WERI-Rb-1 (cell line): ENCODE results near the gene ADARB2.

Source experiments
- DNase-seq: peaks from one replicate; pipeline ENCODE4 v3.0.0-alpha.2; 2020
- H3K27ac ChIP-seq: fragments of 250-450 bp; sonication (Bioruptor Pico); 2 replicates; pipeline ENCODE4 v1.5.1; 2020; ENCODE audit warnings: mild to moderate bottlenecking, moderate library complexity
- H3K27me3 ChIP-seq: fragments of 250-450 bp; sonication (Bioruptor Pico); 2 replicates; pipeline ENCODE4 v1.5.1; 2021; ENCODE audit warnings: mild to moderate bottlenecking, low read depth, moderate library complexity; ENCODE audit not compliant: insufficient read depth, severe bottlenecking
- H3K36me3 ChIP-seq: fragments of 250-450 bp; sonication (Bioruptor Pico); 2 replicates; pipeline ENCODE4 v1.5.1; 2020; ENCODE audit warnings: mild to moderate bottlenecking, moderate library complexity
- H3K4me3 ChIP-seq: 2 replicates; pipeline ENCODE4 v1.5.1; 2011; ENCODE audit warnings: low read depth, mild to moderate bottlenecking, control low read depth, low read length
- H3K9me3 ChIP-seq: fragments of 250-450 bp; sonication (Bioruptor Pico); 2 replicates; pipeline ENCODE4 v1.5.1; 2021; ENCODE audit warnings: mild to moderate bottlenecking, moderate library complexity; ENCODE audit not compliant: severe bottlenecking
- CTCF ChIP-seq: IDR thresholded peaks from 2 replicates; pipeline ENCODE4 v1.5.1; 2011; ENCODE audit warnings: low read depth, mild to moderate bottlenecking, control low read depth, inconsistent platforms, low read length

Gene ADARB2

GRCh38 chr10:1642600-1643160, 94.6 kb downstream of the ADARB2 start:
- Histone ChIP-seq H3K27ac (no peak overlapping the region), H3K9me3 (no peaks in the 10 kb centered on the region), H3K27me3 (peaks cover 6% of the 10 kb centered on the region), H3K4me3 (no peak overlapping the region), H3K36me3 (no peaks in the 10 kb centered on the region)
- TF ChIP-seq CTCF = no peak
- no peak for DNase-seq

- Histone ChIP-seq H3K27ac (no peak overlapping the region), H3K36me3 (no peaks in the 10 kb centered on the region), H3K4me3 (no peak overlapping the region), H3K9me3 (no peaks in the 10 kb centered on the region), H3K27me3 (peaks cover 6% of the 10 kb centered on the region)
- TF ChIP-seq CTCF = no peak
- DNase-seq = no peak
Measured at GRCh38 chr10:1641402-1641801, 95.9 kb downstream of the ADARB2 start.

- Histone ChIP-seq H3K27me3 (peaks cover 8% of the 10 kb centered on the region), H3K4me3 (no peak overlapping the region), H3K36me3 (no peaks in the 10 kb centered on the region), H3K9me3 (no peaks in the 10 kb centered on the region), H3K27ac (no peak overlapping the region)
- DNase-seq = no peak
- TF ChIP-seq CTCF = no peak
Measured at GRCh38 chr10:1638889-1639419, 98.4 kb downstream of the ADARB2 start.

GRCh38 chr10:1635340-1635739, 102.0 kb downstream of the ADARB2 start:
- no peak for DNase-seq
- H3K27me3 ChIP-seq = peaks cover 2% of the 10 kb centered on the region
- H3K4me3 ChIP-seq = no peak overlapping the region
- no peak for TF ChIP-seq CTCF
- no peaks in the 10 kb centered on the region for H3K9me3 ChIP-seq
- no peaks in the 10 kb centered on the region for H3K36me3 ChIP-seq
- no peak overlapping the region for H3K27ac ChIP-seq

GRCh38 chr10:1634239-1634638, 103.1 kb downstream of the ADARB2 start:
- Histone ChIP-seq H3K27ac (no peak overlapping the region), H3K9me3 (no peaks in the 10 kb centered on the region), H3K27me3 (peaks cover 2% of the 10 kb centered on the region), H3K4me3 (no peak overlapping the region), H3K36me3 (no peaks in the 10 kb centered on the region)
- no peak for TF ChIP-seq CTCF
- DNase-seq = no peak

GRCh38 chr10:1633783-1634182, 103.5 kb downstream of the ADARB2 start:
- Histone ChIP-seq H3K4me3 (no peak overlapping the region), H3K36me3 (no peaks in the 10 kb centered on the region), H3K9me3 (no peaks in the 10 kb centered on the region), H3K27me3 (peaks cover 2% of the 10 kb centered on the region), H3K27ac (no peak overlapping the region)
- no peak for TF ChIP-seq CTCF
- DNase-seq = no peak
